HG02763 (cell line): Measurements from ENCODE around the gene BTBD1.

ENCODE experiments used
- ATAC-seq: cut with Tn5 transposase; IDR thresholded peaks from one replicate; pipeline ENCODE4 v1.9.1; 2021; ENCODE audit warnings: mild to moderate bottlenecking, moderate library complexity; ENCODE audit not compliant: unreplicated experiment

Gene BTBD1

GRCh38 chr15:83066734-83067637, at the start of gene BTBD1:
Gene BTBD1, minus strand, starts transcription at chr15:83067252. Its CDS starts 101 bp downstream, at chr15:83067151.
- peak; percentile 83 for ATAC-seq

GRCh38 chr15:83115831-83116565, 48.9 kb upstream of the BTBD1 start:
- peak; percentile 43 for ATAC-seq

DNA sequence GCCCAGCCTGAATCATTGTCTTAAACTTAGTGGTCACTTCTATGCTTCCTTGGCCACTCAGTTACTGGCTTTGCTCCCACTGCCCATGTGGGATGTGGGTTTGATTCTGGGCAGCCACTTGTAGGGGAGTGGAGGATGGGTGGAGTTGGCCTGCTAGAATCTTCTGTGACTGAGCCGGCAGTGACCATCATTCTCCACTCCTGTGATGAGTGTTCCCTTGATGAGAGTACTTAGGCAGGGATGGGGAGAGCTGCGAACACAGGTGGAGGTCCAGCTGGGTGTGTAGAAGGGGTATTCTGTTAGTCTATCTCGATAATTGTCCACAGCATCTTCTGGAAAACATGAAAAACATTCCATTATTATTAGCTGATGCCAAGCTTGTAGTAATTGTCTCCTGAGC, 48.4 kb upstream of the BTBD1 start:
- ATAC-seq = peak; percentile 7

DNA sequence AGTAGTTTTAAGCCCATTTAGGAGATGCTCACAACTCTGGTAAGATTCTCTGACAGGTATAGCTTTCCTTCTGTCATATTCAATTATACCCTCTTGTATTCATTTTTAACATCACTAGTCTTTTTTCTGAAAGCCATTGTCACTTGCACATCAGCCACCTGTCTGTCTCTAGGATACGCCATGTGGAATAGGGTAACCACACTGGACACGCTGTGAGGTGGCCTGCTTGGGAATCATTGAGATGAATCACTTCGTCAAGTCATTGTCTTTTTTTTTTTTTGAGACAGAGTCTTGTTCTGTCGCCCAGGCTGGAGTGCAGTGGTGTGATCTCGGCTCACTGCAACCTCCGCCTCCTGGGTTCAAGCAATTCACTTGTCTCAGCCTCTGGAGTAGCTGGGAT, 47.8 kb upstream of the BTBD1 start:
- ATAC-seq = no peak

DNA sequence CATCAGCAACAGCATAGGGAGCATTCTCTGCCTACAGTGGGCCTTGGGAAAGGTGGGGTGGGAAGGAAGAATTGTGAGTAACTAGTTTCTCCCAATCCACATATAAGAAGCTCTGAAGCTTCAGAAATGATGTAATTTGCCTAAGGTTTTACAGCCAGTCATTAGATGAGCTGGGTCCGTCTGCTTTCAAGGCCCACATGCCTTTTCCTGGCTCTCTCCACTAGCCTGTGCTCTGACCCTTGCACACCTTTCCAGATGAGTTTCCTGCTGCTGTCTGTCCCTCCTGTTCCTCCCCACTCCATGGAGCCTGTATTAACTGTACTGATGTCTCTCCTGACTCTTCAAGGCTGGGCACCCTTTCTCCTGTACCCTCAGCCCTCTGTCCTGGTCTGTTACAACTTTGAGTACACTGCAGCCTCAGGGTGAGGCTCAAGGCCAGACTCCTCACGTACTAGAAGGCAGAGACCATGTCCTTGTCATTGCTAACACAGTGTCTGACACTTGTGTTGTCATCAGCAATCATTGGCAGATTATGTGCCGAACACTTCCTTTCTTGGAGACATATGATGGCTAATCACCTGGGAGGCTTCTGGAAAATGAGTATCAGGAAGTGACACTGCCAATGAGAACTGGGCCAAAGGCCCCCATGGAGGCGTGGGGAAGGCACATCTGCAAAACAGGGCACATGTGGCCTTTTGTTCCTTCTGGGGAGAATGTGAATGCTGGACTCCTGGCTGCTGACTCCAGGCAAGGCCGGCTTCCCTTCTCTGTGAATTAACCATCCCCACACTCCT, 47.0 kb upstream of the BTBD1 start:
- no peak for ATAC-seq

DNA sequence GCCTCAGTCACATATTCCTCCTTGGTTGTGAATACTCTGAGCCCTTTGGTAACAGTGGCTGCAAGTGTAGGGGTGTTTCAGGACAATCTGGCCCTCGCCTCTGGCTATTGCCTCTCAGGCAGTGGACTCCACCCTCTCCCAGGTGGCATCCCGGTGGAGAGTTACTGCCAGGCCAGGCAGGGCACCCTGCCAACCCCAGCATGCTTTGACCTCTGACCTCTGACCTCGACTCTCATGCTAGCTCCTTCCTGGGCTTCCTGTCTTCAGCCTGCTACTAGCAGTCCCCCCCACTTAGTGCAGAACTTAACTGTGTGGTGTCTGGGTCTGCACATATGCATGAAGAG, 45.9 kb upstream of the BTBD1 start:
- ATAC-seq = no peak

- ATAC-seq = no peak
Observed at GRCh38 chr15:83112233-83112955, 45.3 kb upstream of the BTBD1 start.

- no peak for ATAC-seq
Observed at GRCh38 chr15:83111149-83111548, 44.1 kb upstream of the BTBD1 start.

GRCh38 chr15:83110381-83110780, 43.3 kb upstream of the BTBD1 start:
- ATAC-seq = no peak

GRCh38 chr15:83109532-83109931, 42.5 kb upstream of the BTBD1 start:
- ATAC-seq = no peak

DNA sequence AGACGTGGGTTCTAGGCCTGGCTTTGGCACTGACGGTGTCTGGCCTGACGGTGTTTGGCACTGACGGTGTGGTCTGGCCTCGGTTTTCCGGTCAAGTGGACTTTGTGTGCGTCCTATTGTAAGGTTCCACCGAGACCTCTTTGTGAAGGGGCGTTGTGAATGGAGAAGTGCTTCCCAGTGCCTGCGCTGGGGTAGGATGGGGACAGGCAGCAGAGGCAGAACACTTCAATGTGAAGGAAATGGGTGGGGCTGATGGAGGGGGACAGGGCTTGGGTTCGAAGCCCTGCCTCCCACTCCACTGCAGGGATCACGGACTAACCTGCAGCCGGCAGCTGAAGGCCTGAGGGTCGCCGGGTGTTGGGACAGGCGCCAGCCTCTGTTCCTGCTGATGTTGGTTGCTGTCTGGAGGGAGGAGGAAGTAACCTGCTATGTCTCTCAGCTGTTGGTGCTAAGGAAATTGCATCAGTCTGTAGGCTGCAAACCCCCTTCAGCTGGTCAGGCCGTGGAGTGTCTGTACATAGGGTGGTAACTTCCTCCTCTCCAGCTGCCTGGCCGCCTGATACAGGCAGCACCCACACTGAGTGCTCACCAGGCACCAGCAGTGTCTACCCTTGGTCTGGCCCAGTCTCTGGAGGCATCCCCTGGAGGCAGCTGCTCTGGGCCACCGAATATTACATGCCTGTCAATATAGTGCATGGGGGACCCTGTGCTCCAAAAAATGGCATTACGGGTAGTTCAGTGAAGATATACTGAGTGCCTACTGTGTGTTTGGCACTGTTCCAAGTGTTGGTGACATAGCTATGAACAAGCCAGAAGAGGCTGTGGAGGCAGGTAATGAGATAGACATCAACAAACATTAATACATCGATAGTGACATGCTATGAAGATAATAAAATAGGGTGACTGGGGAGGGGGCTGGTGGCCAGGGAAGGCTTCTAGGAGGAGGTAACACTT, 41.5 kb upstream of the BTBD1 start:
- ATAC-seq = peak; percentile 59

- ATAC-seq = no peak
Observed at GRCh38 chr15:83107841-83108181, 40.8 kb upstream of the BTBD1 start.

- ATAC-seq = no peak
Observed at GRCh38 chr15:83106994-83107840, 40.2 kb upstream of the BTBD1 start, which contains the start of gene TM6SF1. Gene TM6SF1, plus strand, starts transcription at chr15:83107645. Its CDS starts 36 bp downstream, at chr15:83107681.

- ATAC-seq = no peak
Observed at GRCh38 chr15:83105440-83105839, 38.4 kb upstream of the BTBD1 start.

GRCh38 chr15:83104141-83104540, 37.1 kb upstream of the BTBD1 start:
- no peak for ATAC-seq

GRCh38 chr15:83102346-83102745, 35.3 kb upstream of the BTBD1 start:
- no peak for ATAC-seq

- no peak for ATAC-seq
Observed at GRCh38 chr15:83100097-83100646, 33.1 kb upstream of the BTBD1 start.

- no peak for ATAC-seq
Observed at GRCh38 chr15:83099290-83099689, 32.2 kb upstream of the BTBD1 start.
